SU-DHL-6 (cell line): ENCODE data around the gene LRP1B.

Experiments used
- EZH2phosphoT487 ChIP-seq: fragments of 200-600 bp; sonication (generic), shearing (Covaris generic); conservative IDR thresholded peaks from 2 replicates; pipeline ENCODE4 v1.6.1; 2018; ENCODE audit warnings: mild to moderate bottlenecking, antibody characterized with exemption, low read length, moderate library complexity, mixed read lengths
- TF ChIP-seq, protein P1 (sequence below): fragments of 200-600 bp; sonication (generic); IDR thresholded peaks from one replicate; pipeline ENCODE4 v1.5.1; 2017; ENCODE audit warnings: antibody characterized with exemption, mild to moderate bottlenecking, low read length, moderate library complexity; ENCODE audit not compliant: insufficient read depth, poor library complexity, severe bottlenecking

- TF ChIP-seq, protein P1, sequence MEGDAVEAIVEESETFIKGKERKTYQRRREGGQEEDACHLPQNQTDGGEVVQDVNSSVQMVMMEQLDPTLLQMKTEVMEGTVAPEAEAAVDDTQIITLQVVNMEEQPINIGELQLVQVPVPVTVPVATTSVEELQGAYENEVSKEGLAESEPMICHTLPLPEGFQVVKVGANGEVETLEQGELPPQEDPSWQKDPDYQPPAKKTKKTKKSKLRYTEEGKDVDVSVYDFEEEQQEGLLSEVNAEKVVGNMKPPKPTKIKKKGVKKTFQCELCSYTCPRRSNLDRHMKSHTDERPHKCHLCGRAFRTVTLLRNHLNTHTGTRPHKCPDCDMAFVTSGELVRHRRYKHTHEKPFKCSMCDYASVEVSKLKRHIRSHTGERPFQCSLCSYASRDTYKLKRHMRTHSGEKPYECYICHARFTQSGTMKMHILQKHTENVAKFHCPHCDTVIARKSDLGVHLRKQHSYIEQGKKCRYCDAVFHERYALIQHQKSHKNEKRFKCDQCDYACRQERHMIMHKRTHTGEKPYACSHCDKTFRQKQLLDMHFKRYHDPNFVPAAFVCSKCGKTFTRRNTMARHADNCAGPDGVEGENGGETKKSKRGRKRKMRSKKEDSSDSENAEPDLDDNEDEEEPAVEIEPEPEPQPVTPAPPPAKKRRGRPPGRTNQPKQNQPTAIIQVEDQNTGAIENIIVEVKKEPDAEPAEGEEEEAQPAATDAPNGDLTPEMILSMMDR, result no peak
- TF ChIP-seq EZH2phosphoT487, result no peak
Observed at GRCh38 chr2:141037361-141037760, 1093.5 kb downstream of the LRP1B start.
